Sigmoid colon (tissue), 4 donors: ENCODE results near the gene NAP1L4.

Source experiments
- CTCF ChIP-seq, 4 experiments: fragments of 450-650 bp in 3 of 4; fragments of 200-600 bp in 1 of 4; IDR thresholded peaks; one replicate each; pipeline ENCODE4 v1.5.1; 2016 to 2019; ENCODE audit warnings: antibody characterized with exemption in 4 of 4, mild to moderate bottlenecking in 3 of 4, moderate library complexity in 2 of 4
- EP300 ChIP-seq, 4 donors: sonication (generic); formaldehyde crosslinking; IDR thresholded peaks; one replicate each; pipeline ENCODE4 v1.6.1; 2017; ENCODE audit warnings: antibody characterized with exemption in 4 of 4
- POLR2A ChIP-seq, 2 donors: fragments of 450-650 bp; IDR thresholded peaks; one replicate each; pipeline ENCODE4 v1.6.1; 2016; ENCODE audit warnings: antibody characterized with exemption in 2 of 2, mild to moderate bottlenecking in 2 of 2, moderate library complexity in 2 of 2
- POLR2AphosphoS5 ChIP-seq, 4 donors: sonication (generic); formaldehyde crosslinking; IDR thresholded peaks; one replicate each; pipeline ENCODE4 v1.6.1; 2017; ENCODE audit warnings: antibody characterized with exemption in 4 of 4

GRCh38 chr11:2920343-2920742, 71.8 kb downstream of the NAP1L4 start:
- TF ChIP-seq CTCF (IDR thresholded peaks at IDR 0.05) (no peak), POLR2A (IDR thresholded peaks at IDR 0.05) (no peak), POLR2AphosphoS5 (IDR thresholded peaks at IDR 0.05) (no peak), EP300 (IDR thresholded peaks at IDR 0.05) (no peak)
